Keratinocyte (primary cell): Measurements from ENCODE around the gene ERVH48-1. TPM values are rescaled to one million over a fixed set of nuclear protein-coding genes. Genes with fewer than 3 reads are reported as not detected.

Experiments used
- DNase-seq: peaks from one replicate; pipeline ENCODE4 v3.0.0-alpha.2; 2011; ENCODE audit warnings: low read depth, missing footprints, low spot score
- FAIRE-seq: peaks from 2 replicates; lab custom pipeline; 2011; peaks lifted over from hg19 to GRCh38; lab: Jason Lieb, UNC
- H2AFZ ChIP-seq: 2 replicates; pipeline ENCODE4 v1.6.0; 2012; ENCODE audit warnings: low read length, control low read depth, inconsistent platforms; ENCODE audit not compliant: control insufficient read depth
- H3K27ac ChIP-seq: 2 replicates; pipeline ENCODE4 v1.5.1; 2011; ENCODE audit warnings: low read length; ENCODE audit not compliant: control insufficient read depth, insufficient read depth
- H3K27me3 ChIP-seq: 3 replicates; pipeline ENCODE4 v1.6.0; 2011; ENCODE audit warnings: low read length; ENCODE audit not compliant: control insufficient read depth, insufficient read depth; ENCODE audit errors: extremely low read depth
- H3K36me3 ChIP-seq, 2 experiments: 2 replicates in 1 of 2; 3 replicates in 1 of 2; pipeline ENCODE4 v1.5.1; 2011; ENCODE audit warnings: low read length in 2 of 2, mild to moderate bottlenecking in 1 of 2; ENCODE audit not compliant: control insufficient read depth in 2 of 2, insufficient read depth in 2 of 2; ENCODE audit errors: extremely low read depth in 1 of 2
- H3K4me1 ChIP-seq: 3 replicates; pipeline ENCODE4 v1.5.1; 2011; ENCODE audit warnings: low read length; ENCODE audit not compliant: control insufficient read depth, insufficient read depth; ENCODE audit errors: extremely low read depth
- H3K4me2 ChIP-seq: 3 replicates; pipeline ENCODE4 v1.6.0; 2011; ENCODE audit warnings: low read depth, low read length; ENCODE audit not compliant: control insufficient read depth, insufficient read depth; ENCODE audit errors: extremely low read depth
- H3K4me3 ChIP-seq, 3 experiments: fragments of 200-600 bp in 1 of 3; sonication (generic) in 1 of 3; 2 replicates in 2 of 3; 3 replicates in 1 of 3; pipeline ENCODE4 v1.5.1; 2011 to 2016; ENCODE audit warnings: low read length in 3 of 3, mild to moderate bottlenecking in 3 of 3, control low read depth in 2 of 3, inconsistent platforms in 1 of 3, low read depth in 1 of 3, mixed read lengths in 1 of 3, mixed run types in 1 of 3, moderate library complexity in 1 of 3; ENCODE audit not compliant: control insufficient read depth in 2 of 3, insufficient read depth in 2 of 3; ENCODE audit errors: extremely low read depth in 1 of 3
- H3K79me2 ChIP-seq: 2 replicates; pipeline ENCODE4 v1.6.0; 2012; ENCODE audit warnings: low read length; ENCODE audit not compliant: control insufficient read depth, insufficient read depth
- H3K9ac ChIP-seq: 3 replicates; pipeline ENCODE4 v1.6.0; 2011; ENCODE audit warnings: low read length; ENCODE audit not compliant: control insufficient read depth, insufficient read depth; ENCODE audit errors: extremely low read depth
- H3K9me1 ChIP-seq: 3 replicates; pipeline ENCODE4 v1.6.0; 2011; ENCODE audit warnings: low read length; ENCODE audit not compliant: control insufficient read depth, insufficient read depth; ENCODE audit errors: extremely low read depth
- H3K9me3 ChIP-seq: 2 replicates; pipeline ENCODE4 v1.5.1; 2012; ENCODE audit warnings: low read depth, low read length; ENCODE audit not compliant: control insufficient read depth
- H4K20me1 ChIP-seq: 3 replicates; pipeline ENCODE4 v1.6.0; 2011; ENCODE audit warnings: low read length; ENCODE audit not compliant: control insufficient read depth, insufficient read depth; ENCODE audit errors: extremely low read depth
- EZH2 ChIP-seq: IDR thresholded peaks from one replicate; pipeline ENCODE4 v1.6.1; 2012; ENCODE audit warnings: inconsistent platforms, mild to moderate bottlenecking, low read length, moderate library complexity
- dilution Hi-C: fragments of 300-500 bp; cut with MboI; formaldehyde crosslinking; loops from one replicate; pipeline ENCODE4 v1.7.0; 2020; ENCODE audit warnings: low sequenced_read_pairs; ENCODE audit not compliant: extremely low pct_ligation_motif_present
- polyA plus RNA-seq, 5 experiments: library from polyadenylated mRNA; depleted of rRNA in 3 of 5; stranded (reverse) in 3 of 5; stranded (forward) in 1 of 5; unstranded in 1 of 5; fragments of >200 nt; gene quantifications; 1 replicate in 1 of 5; 2 replicates in 3 of 5; 3 replicates in 1 of 5; pipeline versions ENCODE4 v1.2.1 to v1.2.3, GENCODE V29; 2011 to 2012; ENCODE audit warnings: missing spikeins in 2 of 5, low read depth in 1 of 5, low replicate concordance in 1 of 5
- TF ChIP-seq, protein P1 (sequence below), 3 experiments: IDR thresholded peaks in 1 of 3; conservative IDR thresholded peaks in 1 of 3; optimal IDR thresholded peaks in 1 of 3; 2 replicates in 2 of 3; 3 replicates in 1 of 3; pipeline versions ENCODE3 to v1.5.1; 2011; ENCODE audit warnings: low read length in 3 of 3, mild to moderate bottlenecking in 3 of 3, moderate library complexity in 2 of 3, control low read depth in 1 of 3, inconsistent platforms in 1 of 3; ENCODE audit not compliant: insufficient read depth in 2 of 3; ENCODE audit errors: extremely low read depth in 1 of 3

ERVH48-1 gene
- polyA plus RNA-seq, 1 donor (not counting 4 experiments of a cell fraction or from before 2014, with no cell fraction given): 0.03 TPM

DNA sequence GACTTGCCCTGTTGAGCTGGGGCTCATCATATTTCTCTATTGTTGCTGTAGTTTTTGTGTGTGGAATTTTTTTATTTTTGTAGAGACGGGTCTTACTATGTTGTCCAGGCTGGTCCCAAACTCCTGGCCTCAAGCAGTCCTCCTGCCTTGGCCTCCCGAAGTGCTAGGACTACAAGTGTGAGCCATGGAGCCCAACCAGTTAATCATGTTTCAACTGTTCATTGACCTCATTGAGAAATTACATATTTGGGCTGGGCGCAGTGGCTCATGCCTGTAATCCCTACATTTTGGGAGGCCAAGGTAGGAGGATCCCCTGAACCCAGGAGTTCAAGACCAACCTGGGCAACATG is 39.8 kb upstream of the ERVH48-1 start:
- H3K4me2 ChIP-seq: no peak overlapping the region
- no peaks in the 10 kb centered on the region for H3K9me3 ChIP-seq
- FAIRE-seq (no peak), DNase-seq (no peak)
- no peak overlapping the region for H3K9ac ChIP-seq
- H3K4me1 ChIP-seq: no peaks in the 10 kb centered on the region
- no peak overlapping the region for H3K27ac ChIP-seq
- no peaks in the 10 kb centered on the region for H4K20me1 ChIP-seq
- H3K36me3 ChIP-seq: no peaks in the 10 kb centered on the region
- no peak overlapping the region for H2AFZ ChIP-seq
- dilution Hi-C loops: no loop called here
- no peaks in the 10 kb centered on the region for H3K79me2 ChIP-seq
- no peak overlapping the region for H3K4me3 ChIP-seq
- H3K27me3 ChIP-seq: no peaks in the 10 kb centered on the region
- no peaks in the 10 kb centered on the region for H3K9me1 ChIP-seq
- TF ChIP-seq EZH2: no peak
- TF ChIP-seq, protein P1, sequence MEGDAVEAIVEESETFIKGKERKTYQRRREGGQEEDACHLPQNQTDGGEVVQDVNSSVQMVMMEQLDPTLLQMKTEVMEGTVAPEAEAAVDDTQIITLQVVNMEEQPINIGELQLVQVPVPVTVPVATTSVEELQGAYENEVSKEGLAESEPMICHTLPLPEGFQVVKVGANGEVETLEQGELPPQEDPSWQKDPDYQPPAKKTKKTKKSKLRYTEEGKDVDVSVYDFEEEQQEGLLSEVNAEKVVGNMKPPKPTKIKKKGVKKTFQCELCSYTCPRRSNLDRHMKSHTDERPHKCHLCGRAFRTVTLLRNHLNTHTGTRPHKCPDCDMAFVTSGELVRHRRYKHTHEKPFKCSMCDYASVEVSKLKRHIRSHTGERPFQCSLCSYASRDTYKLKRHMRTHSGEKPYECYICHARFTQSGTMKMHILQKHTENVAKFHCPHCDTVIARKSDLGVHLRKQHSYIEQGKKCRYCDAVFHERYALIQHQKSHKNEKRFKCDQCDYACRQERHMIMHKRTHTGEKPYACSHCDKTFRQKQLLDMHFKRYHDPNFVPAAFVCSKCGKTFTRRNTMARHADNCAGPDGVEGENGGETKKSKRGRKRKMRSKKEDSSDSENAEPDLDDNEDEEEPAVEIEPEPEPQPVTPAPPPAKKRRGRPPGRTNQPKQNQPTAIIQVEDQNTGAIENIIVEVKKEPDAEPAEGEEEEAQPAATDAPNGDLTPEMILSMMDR (optimal IDR thresholded peaks at IDR 0.05 in 1 of 3, IDR thresholded peaks at IDR 0.05 in 1 of 3, conservative IDR thresholded peaks at IDR 0.05 in 1 of 3; ENCODE audit: extremely low read depth in 1 of 3, insufficient read depth in 2 of 3, low read length in 3 of 3): no peak

DNA sequence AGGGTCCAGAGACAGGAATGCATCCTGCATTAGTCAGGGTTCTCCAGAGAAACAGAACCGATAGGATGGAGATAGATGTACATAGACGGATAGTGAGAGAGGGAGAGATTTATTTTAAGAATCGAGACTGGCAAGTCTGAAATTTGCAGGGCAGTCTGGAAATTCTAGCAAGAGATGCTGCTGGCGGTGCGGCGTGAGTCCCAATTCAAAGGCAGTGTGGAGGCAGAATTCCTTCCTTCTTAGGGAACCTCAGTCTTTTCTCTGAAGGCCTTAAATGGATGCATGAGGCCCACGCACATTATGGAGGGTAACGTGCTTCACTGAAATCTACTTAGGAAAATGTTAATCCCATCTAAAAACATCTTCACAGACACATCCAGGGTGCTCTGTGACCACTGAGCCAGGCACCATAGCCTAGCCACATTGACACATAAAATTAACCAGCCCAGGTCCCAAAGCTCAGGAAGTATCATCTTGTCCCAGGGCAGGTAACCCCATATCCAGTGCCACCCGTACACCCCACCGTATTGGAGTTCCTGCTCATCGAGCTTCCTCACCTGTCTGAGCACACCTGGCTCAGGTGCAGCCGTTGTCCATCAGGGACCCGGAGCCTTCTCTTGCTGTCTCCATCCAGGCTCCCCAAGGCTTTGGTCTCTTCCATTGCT is 39.2 kb upstream of the ERVH48-1 start:
- no peak for TF ChIP-seq EZH2
- TF ChIP-seq, protein P1 (optimal IDR thresholded peaks at IDR 0.05 in 1 of 3, IDR thresholded peaks at IDR 0.05 in 1 of 3, conservative IDR thresholded peaks at IDR 0.05 in 1 of 3; ENCODE audit: extremely low read depth in 1 of 3, insufficient read depth in 2 of 3, low read length in 3 of 3): no peak
- no peak overlapping the region for H2AFZ ChIP-seq
- dilution Hi-C loops: no loop called here
- no peak for DNase-seq
- no peaks in the 10 kb centered on the region for H3K79me2 ChIP-seq
- no peaks in the 10 kb centered on the region for H3K9me1 ChIP-seq
- FAIRE-seq: no peak
- H3K9me3 ChIP-seq: no peaks in the 10 kb centered on the region
- H3K27me3 ChIP-seq: no peaks in the 10 kb centered on the region
- no peak overlapping the region for H3K4me2 ChIP-seq
- no peak overlapping the region for H3K4me3 ChIP-seq
- no peak overlapping the region for H3K27ac ChIP-seq
- H4K20me1 ChIP-seq: no peaks in the 10 kb centered on the region
- H3K36me3 ChIP-seq: no peaks in the 10 kb centered on the region
- H3K9ac ChIP-seq: no peak overlapping the region
- H3K4me1 ChIP-seq: no peaks in the 10 kb centered on the region
